ENCODE measurements around the gene KIRREL1.

Gene KIRREL1

DNA sequence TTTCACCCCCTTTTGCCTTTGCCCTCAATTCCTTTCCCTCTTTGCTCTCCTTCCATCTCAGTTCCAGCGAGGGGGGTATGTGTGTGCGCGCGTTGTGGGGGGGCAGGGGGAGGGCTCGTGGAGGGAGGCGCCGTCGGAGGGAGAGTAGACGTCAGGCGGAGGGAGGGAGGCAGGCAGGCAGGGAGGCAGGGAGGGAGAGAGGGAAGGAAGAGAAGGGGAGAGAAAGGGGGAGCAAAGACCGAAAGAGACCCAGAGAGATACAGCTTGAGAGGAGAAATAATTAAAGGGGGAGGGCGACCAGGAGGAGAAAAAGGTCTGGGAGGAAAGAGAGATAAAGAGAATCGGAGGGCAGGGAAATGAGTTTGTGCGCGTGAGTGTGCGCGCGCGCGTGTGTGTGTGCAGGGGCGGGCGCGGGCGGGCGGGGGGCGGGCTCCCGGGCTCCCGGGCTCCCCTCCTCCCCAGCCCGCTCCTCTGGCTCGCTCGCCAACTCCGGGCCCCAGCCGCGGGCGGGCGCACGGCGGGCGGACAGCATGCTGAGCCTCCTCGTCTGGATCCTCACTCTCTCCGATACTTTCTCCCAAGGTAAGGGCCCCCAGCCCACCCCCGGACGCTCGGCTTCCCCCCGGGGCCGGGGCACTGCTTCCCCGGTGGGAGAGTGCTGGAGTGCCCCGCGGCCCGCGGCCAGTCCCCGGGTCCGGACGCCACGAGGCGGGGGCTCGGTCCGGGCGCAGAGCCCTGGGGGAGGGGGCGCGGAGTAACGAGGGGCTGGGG lies at the start of gene KIRREL1:
Gene KIRREL1, plus strand, starts transcription at position 499 of the 771 bp plus-strand sequence. Its CDS starts 32 bp downstream, at position 531.
- H3K4me1 ChIP-seq (ENCODE audit: control insufficient read depth, low read length), result 0 out of 2 replicates have a peak, but pooled peaks cover 3% of the 10 kb centered on the region
- H3K36me3 ChIP-seq (ENCODE audit: control insufficient read depth, low read length), result no peaks in the 10 kb centered on the region
- no peak within 1 kb of the TSS for H3K27ac ChIP-seq (ENCODE audit: low read depth, low read length)
- H3K79me2 ChIP-seq (ENCODE audit: control insufficient read depth, low read length), result no peaks in the 10 kb centered on the region
- H3K9me3 ChIP-seq (ENCODE audit: control insufficient read depth, insufficient read depth, low read length), result no peaks in the 10 kb centered on the region
- peaks cover 49% of the 10 kb centered on the region for H3K27me3 ChIP-seq (ENCODE audit: control insufficient read depth, low read length)
- no peaks in the 10 kb centered on the region for H3K9me2 ChIP-seq (replicated peaks; ENCODE audit: control insufficient read depth, low read length)
- no peak for TF ChIP-seq EZH2phosphoT487 (IDR thresholded peaks at IDR 0.05; ENCODE audit: borderline replicate concordance, low read length)
- no peak for TF ChIP-seq CTCF (IDR thresholded peaks at IDR 0.05; ENCODE audit: low read depth, low read length, poor library complexity, severe bottlenecking)
- 0 out of 2 replicates have a peak within 1 kb of the TSS, but pooled peaks have one; percentile 9 for H3K4me3 ChIP-seq (ENCODE audit: low read length)
- H3K4me2 ChIP-seq (ENCODE audit: low read length), result peak within 1 kb of the TSS; percentile 38
- H3F3A ChIP-seq (ENCODE audit: control insufficient read depth, insufficient read depth), result no peaks in the 10 kb centered on the region
- no peaks in the 10 kb centered on the region for H4K20me1 ChIP-seq (ENCODE audit: control insufficient read depth, insufficient read depth, low read depth, low read length)

DNA sequence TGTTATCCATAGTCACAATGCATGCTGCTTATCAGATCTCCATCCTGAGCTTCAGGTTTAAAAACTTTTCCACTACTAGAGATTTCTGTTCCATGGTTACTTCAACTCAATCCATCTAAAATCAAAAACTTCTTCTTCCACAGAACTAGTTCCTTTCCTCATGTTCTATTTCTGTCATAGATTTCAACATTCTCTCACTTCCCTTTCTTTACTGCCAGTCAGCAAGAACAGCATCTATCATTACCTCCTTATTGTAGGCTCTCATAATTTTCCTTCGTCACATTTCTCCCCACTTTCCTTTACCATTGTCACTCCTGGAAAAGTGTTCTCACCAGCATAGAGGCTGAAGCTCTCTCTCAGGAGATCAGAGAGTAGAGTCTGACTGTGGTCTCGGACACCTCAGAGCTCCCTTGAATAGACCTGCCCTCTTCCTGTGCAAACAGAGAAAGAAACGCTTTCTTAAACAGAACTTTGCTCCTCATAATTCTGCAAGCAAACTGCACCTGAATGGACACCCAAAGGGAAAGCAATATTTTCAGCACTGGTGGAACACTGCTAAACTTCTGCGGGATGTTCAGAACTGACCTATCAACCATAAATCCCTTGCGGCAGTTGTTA lies 48.7 kb upstream of the KIRREL1 start:
- no peaks in the 10 kb centered on the region for H4K20me1 ChIP-seq (ENCODE audit: control insufficient read depth, insufficient read depth, low read depth, low read length)
- H3F3A ChIP-seq (ENCODE audit: control insufficient read depth, insufficient read depth), result no peaks in the 10 kb centered on the region
- H3K9me2 ChIP-seq (replicated peaks; ENCODE audit: control insufficient read depth, low read length), result no peaks in the 10 kb centered on the region
- no peak overlapping the region for H3K27ac ChIP-seq (ENCODE audit: low read depth, low read length)
- TF ChIP-seq CTCF (IDR thresholded peaks at IDR 0.05; ENCODE audit: low read depth, low read length, poor library complexity, severe bottlenecking), result no peak
- no peak for TF ChIP-seq EZH2phosphoT487 (IDR thresholded peaks at IDR 0.05; ENCODE audit: borderline replicate concordance, low read length)
- H3K79me2 ChIP-seq (ENCODE audit: control insufficient read depth, low read length), result no peaks in the 10 kb centered on the region
- peak overlapping the region; percentile 57 for H3K4me2 ChIP-seq (ENCODE audit: low read length)
- peak overlapping the region; percentile 31 for H3K4me3 ChIP-seq (ENCODE audit: low read length)
- H3K4me1 ChIP-seq (ENCODE audit: control insufficient read depth, low read length), result peaks cover 36% of the 10 kb centered on the region
- H3K9me3 ChIP-seq (ENCODE audit: control insufficient read depth, insufficient read depth, low read length), result no peaks in the 10 kb centered on the region
- no peaks in the 10 kb centered on the region for H3K36me3 ChIP-seq (ENCODE audit: control insufficient read depth, low read length)
- H3K27me3 ChIP-seq (ENCODE audit: control insufficient read depth, low read length), result no peaks in the 10 kb centered on the region

DNA sequence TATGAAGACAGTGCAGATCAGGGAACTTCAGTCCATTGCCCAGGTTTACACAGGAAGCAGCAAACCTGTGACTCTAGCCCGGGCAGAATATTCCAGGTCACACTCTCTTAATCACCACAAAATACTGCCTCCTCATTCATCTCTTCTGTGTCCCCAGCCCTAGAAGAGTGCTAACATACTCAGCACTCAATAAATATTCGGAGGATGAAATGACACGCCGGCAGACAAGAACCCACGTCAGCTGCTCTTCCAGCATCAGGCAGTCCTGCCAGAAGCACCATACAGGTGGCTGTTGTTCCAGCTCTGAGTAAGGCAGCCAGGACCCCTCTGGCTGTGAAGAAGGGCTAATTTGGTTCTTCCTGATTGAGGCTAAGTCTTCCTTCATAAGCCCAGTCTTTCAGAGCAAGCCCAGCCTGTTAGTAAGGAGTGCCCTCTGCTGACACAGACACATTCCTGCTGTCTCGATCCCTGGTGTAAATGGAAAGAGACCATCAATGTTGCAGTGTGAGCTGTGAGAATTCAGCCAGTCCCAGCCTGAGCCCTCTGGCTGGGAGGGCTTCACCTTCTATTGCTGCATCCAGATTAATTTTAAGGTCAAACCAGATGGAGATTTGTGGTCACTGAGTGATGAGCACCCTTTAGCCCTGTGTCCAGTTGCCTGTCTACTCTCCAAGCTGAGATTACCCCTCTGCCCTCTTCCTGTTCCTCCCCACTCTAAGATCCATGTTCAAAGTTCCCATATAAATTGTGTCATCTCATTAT lies 45.0 kb upstream of the KIRREL1 start:
- TF ChIP-seq CTCF (IDR thresholded peaks at IDR 0.05; ENCODE audit: low read depth, low read length, poor library complexity, severe bottlenecking) (peak; percentile 83), EZH2phosphoT487 (IDR thresholded peaks at IDR 0.05; ENCODE audit: borderline replicate concordance, low read length) (no peak)
- Histone ChIP-seq H3K79me2 (ENCODE audit: control insufficient read depth, low read length) (no peaks in the 10 kb centered on the region), H3K4me2 (ENCODE audit: low read length) (peak overlapping the region; percentile 13; the same call in 1 of the 2 replicates), H3K36me3 (ENCODE audit: control insufficient read depth, low read length) (no peaks in the 10 kb centered on the region), H3K27me3 (ENCODE audit: control insufficient read depth, low read length) (no peaks in the 10 kb centered on the region), H3K4me1 (ENCODE audit: control insufficient read depth, low read length) (peaks cover 36% of the 10 kb centered on the region), H3K4me3 (ENCODE audit: low read length) (no peak overlapping the region), H3F3A (ENCODE audit: control insufficient read depth, insufficient read depth) (no peaks in the 10 kb centered on the region), H3K9me2 (replicated peaks; ENCODE audit: control insufficient read depth, low read length) (no peaks in the 10 kb centered on the region), H4K20me1 (ENCODE audit: control insufficient read depth, insufficient read depth, low read depth, low read length) (no peaks in the 10 kb centered on the region), H3K27ac (ENCODE audit: low read depth, low read length) (no peak overlapping the region), H3K9me3 (ENCODE audit: control insufficient read depth, insufficient read depth, low read length) (no peaks in the 10 kb centered on the region)
